ENCODE results near the gene DENR. TPM values are rescaled to one million over a fixed set of nuclear protein-coding genes. Genes with fewer than 3 reads are reported as not detected.
A peak's percentile ranks its signal among the peaks of the same experiment; 100 is the strongest.

Gene DENR
- total and polyA plus RNA-seq, 5 donors from 2014 or later: 32.7 to 72.0 (median 63.2) TPM

DNA sequence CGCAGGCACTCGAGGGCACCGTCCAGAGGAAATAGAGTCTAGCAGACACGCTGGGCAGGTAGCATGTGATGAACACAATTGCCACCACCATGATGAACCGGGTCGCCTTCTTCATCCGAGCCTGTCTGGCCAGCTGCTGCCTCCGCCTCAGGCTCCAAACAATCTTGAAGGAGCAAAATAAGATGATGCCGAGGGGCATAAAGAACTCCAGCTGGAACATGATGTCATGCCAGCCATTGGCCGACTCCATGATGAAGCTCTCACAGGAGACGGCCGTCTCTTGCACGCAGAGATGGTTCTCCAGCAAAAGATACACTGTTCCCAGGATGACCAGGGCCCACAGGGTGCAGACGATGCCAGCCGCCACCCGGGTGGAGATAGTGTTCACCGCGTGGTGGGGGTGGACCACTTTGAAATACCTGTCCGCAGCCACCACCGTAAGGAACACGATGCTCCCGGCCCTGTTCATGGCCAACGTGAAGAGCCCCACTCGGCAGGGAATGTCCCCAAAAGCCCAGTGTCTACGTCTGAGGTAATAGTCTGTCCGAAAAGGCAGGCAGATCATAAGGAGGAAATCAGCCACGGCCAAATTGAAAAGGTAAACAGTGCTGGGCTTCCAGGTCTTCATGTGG lies 22.9 kb upstream of the DENR start:
- Histone ChIP-seq H3K4me3 (ENCODE audit: low read depth, low read length) (no peak overlapping the region), H3K9me3 (ENCODE audit: control insufficient read depth in 2 of 2, low read length in 2 of 2) (no peaks in the 10 kb centered on the region), H3K4me1 (ENCODE audit: control insufficient read depth, insufficient read depth, low read length, poor library complexity, severe bottlenecking) (peaks cover 6% of the 10 kb centered on the region), H3K27ac (ENCODE audit: insufficient read depth, low read length, poor library complexity, severe bottlenecking) (no peak overlapping the region), H3K27me3 (ENCODE audit: control insufficient read depth, insufficient read depth, low read length) (no peaks in the 10 kb centered on the region), H3K36me3 (ENCODE audit: control insufficient read depth, insufficient read depth, low read length) (no peaks in the 10 kb centered on the region)
- DNase-seq (no peak), ATAC-seq (ENCODE audit: low read depth in 2 of 2) (no peak)
- H3K27ac Mint-ChIP-seq: no peak overlapping the region
- H3K27me3 Mint-ChIP-seq: peaks cover 5% of the 10 kb centered on the region
- peaks cover 0 to 2% (median 0%) of the 10 kb centered on the region in 7 donors for H3K9me3 Mint-ChIP-seq
- H3K4me3 Mint-ChIP-seq: no peak overlapping the region
- peaks cover 6 to 30% (median 19%) of the 10 kb centered on the region in 4 donors for H3K4me1 Mint-ChIP-seq
- no peaks in the 10 kb centered on the region for H3K36me3 Mint-ChIP-seq

DNA sequence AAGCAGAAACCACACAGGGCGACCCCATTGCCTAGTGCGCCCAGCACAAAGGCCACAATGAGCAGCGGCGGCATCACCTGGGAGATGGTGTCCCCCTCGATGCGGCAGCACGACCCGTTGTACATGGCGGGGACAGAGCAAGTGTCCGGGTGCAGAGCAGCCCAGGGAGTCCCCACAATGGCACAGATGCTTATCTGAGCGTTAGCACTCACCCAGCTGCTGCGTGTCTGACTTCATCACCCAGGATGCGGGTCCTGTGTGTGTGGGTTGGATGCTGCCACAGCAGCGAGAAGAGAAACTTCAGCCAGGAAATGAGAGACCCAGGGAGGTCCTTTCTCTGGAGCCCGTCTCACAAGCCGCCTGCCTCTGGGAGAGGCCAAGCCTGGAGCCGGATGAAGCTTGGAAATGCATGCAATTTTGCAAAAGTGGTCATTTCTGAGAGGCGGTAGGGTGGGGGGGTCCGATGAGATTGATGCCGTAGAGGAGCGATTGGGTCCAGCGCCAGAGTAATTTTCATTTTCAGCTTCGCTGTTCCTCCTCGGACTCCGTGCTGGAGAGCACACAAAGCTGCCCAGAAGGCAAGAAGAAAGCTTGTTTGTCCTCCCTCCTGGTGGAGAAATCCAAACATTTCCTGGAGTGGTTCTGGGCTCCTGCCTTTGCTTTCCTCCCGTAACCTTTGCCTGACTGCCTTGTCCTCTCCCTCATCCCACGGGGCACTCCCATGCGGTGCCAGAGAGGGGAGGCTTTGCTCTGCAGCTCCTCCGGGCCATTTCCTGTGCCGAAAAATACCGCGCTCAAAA lies 22.2 kb upstream of the DENR start, which contains the start of gene HCAR1:
Gene HCAR1 (minus strand): TSS at position 630 of the 800 bp plus-strand sequence. CDS start 505 bp downstream, at position 125.
- no peaks in the 10 kb centered on the region for H3K36me3 Mint-ChIP-seq
- H3K4me1 Mint-ChIP-seq: peaks cover 6 to 26% (median 19%) of the 10 kb centered on the region in 4 donors
- Histone ChIP-seq H3K27ac (ENCODE audit: insufficient read depth, low read length, poor library complexity, severe bottlenecking) (no peak within 1 kb of the TSS), H3K4me3 (ENCODE audit: low read depth, low read length) (no peak within 1 kb of the TSS), H3K36me3 (ENCODE audit: control insufficient read depth, insufficient read depth, low read length) (no peaks in the 10 kb centered on the region), H3K4me1 (ENCODE audit: control insufficient read depth, insufficient read depth, low read length, poor library complexity, severe bottlenecking) (peaks cover 6% of the 10 kb centered on the region), H3K27me3 (ENCODE audit: control insufficient read depth, insufficient read depth, low read length) (no peaks in the 10 kb centered on the region), H3K9me3 (ENCODE audit: control insufficient read depth in 2 of 2, low read length in 2 of 2) (no peaks in the 10 kb centered on the region)
- DNase-seq (peak in 1 of 3 donors; percentile 77), ATAC-seq (ENCODE audit: low read depth in 2 of 2) (peak; percentile 34 to 58)
- H3K27me3 Mint-ChIP-seq: peaks cover 5% of the 10 kb centered on the region
- H3K9me3 Mint-ChIP-seq: peaks cover 0 to 2% (median 0%) of the 10 kb centered on the region in 7 donors
- no peak within 1 kb of the TSS for H3K4me3 Mint-ChIP-seq
- H3K27ac Mint-ChIP-seq: peak within 1 kb of the TSS in 1 of 3 donors; percentile 40

DNA sequence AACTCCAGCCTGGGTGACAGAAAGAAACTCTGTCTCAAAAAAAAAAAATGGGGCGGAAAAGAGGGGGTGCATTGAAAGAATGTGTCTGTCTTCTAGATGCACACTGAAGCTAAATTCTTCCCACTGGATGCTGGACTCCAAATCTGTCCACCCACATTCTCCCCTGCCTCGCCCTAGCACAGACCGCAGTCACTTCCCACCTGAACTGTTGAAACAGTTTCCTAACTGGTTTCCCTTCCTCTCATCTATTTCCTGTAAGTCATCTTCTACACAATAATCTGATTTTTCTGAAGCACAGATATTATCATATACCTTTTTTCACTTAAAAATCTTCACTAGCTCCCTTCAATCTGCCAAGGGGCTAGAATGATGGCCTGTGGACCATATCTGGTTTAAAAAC lies 20.5 kb upstream of the DENR start:
- no peaks in the 10 kb centered on the region for H3K9me3 ChIP-seq (ENCODE audit: control insufficient read depth in 2 of 2, low read length in 2 of 2)
- H3K4me3 Mint-ChIP-seq: no peak overlapping the region
- ATAC-seq (ENCODE audit: low read depth in 2 of 2) (no peak), DNase-seq (peak in 1 of 3 donors; percentile 37)
- peaks cover 5 to 19% (median 10%) of the 10 kb centered on the region in 4 donors for H3K4me1 Mint-ChIP-seq
- H3K36me3 Mint-ChIP-seq: no peaks in the 10 kb centered on the region
- no peaks in the 10 kb centered on the region for H3K27me3 ChIP-seq (ENCODE audit: control insufficient read depth, insufficient read depth, low read length)
- peak overlapping the region in 1 of 3 donors; percentile 1 for H3K27ac Mint-ChIP-seq
- H3K36me3 ChIP-seq (ENCODE audit: control insufficient read depth, insufficient read depth, low read length): no peaks in the 10 kb centered on the region
- H3K4me1 ChIP-seq (ENCODE audit: control insufficient read depth, insufficient read depth, low read length, poor library complexity, severe bottlenecking): peaks cover 6% of the 10 kb centered on the region
- H3K27ac ChIP-seq (ENCODE audit: insufficient read depth, low read length, poor library complexity, severe bottlenecking): no peak overlapping the region
- H3K27me3 Mint-ChIP-seq: peaks cover 4% of the 10 kb centered on the region
- peaks cover 0 to 2% (median 0%) of the 10 kb centered on the region in 7 donors for H3K9me3 Mint-ChIP-seq
- H3K4me3 ChIP-seq (ENCODE audit: low read depth, low read length): no peak overlapping the region

DNA sequence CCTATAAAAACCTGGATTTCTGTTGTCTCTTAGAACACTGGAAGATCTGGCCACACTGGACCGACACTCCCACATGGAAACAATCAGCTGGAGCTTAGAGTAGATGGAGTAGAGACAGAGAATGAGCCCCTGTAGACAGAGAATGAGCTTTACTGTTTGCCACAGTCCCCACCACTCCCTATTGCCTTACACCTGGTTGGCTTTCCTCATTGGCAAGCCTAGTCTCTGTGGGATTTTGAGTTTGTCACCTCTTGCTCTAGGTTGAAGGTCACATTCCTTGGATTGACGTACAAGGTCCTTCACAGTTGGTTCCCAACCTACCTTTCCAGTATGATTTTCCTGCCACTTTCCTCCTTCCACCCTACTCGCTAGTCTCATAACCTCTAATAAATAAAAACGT lies 20.0 kb upstream of the DENR start:
- Mint-ChIP-seq H3K4me1 (peaks cover 5 to 19% (median 10%) of the 10 kb centered on the region in 4 donors), H3K27me3 (peaks cover 4% of the 10 kb centered on the region), H3K4me3 (peak overlapping the region in 1 of 4 donors; percentile 57), H3K27ac (peak overlapping the region in 1 of 3 donors; percentile 1), H3K36me3 (no peaks in the 10 kb centered on the region), H3K9me3 (peaks cover 0 to 2% (median 0%) of the 10 kb centered on the region in 7 donors)
- peaks cover 6% of the 10 kb centered on the region for H3K4me1 ChIP-seq (ENCODE audit: control insufficient read depth, insufficient read depth, low read length, poor library complexity, severe bottlenecking)
- DNase-seq: no peak
- H3K9me3 ChIP-seq (ENCODE audit: control insufficient read depth in 2 of 2, low read length in 2 of 2): no peaks in the 10 kb centered on the region
- H3K4me3 ChIP-seq (ENCODE audit: low read depth, low read length): no peak overlapping the region
- H3K36me3 ChIP-seq (ENCODE audit: control insufficient read depth, insufficient read depth, low read length): no peaks in the 10 kb centered on the region
- no peak for ATAC-seq (ENCODE audit: low read depth in 2 of 2)
- no peak overlapping the region for H3K27ac ChIP-seq (ENCODE audit: insufficient read depth, low read length, poor library complexity, severe bottlenecking)
- H3K27me3 ChIP-seq (ENCODE audit: control insufficient read depth, insufficient read depth, low read length): no peaks in the 10 kb centered on the region

DNA sequence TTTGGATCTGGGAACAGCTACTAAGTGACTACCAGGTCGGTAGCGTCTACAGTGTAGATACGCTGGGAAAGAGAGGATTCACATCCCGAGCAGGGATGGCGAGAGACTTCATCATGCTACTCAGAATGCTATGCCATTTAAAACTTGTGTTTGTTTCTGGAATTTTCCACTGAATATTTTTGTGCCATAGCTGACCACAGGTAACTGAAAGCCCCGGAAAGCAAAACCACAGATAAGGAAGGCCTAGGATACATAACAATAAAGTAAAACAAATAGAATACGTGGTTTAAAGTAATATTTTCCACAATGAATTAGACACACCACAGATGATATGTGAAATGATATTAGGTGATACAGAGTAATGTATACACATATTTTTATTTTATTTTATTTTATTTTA lies 14.1 kb upstream of the DENR start:
- Mint-ChIP-seq H3K27me3 (peaks cover 4% of the 10 kb centered on the region), H3K27ac (no peak overlapping the region), H3K4me3 (no peak overlapping the region), H3K4me1 (peaks cover 0 to 1% (median 0%) of the 10 kb centered on the region in 4 donors), H3K9me3 (no peaks in the 10 kb centered on the region), H3K36me3 (no peaks in the 10 kb centered on the region)
- no peaks in the 10 kb centered on the region for H3K9me3 ChIP-seq (ENCODE audit: control insufficient read depth in 2 of 2, low read length in 2 of 2)
- H3K36me3 ChIP-seq (ENCODE audit: control insufficient read depth, insufficient read depth, low read length): no peaks in the 10 kb centered on the region
- no peak for ATAC-seq (ENCODE audit: low read depth in 2 of 2)
- H3K27ac ChIP-seq (ENCODE audit: insufficient read depth, low read length, poor library complexity, severe bottlenecking): no peak overlapping the region
- no peaks in the 10 kb centered on the region for H3K27me3 ChIP-seq (ENCODE audit: control insufficient read depth, insufficient read depth, low read length)
- DNase-seq: no peak
- H3K4me3 ChIP-seq (ENCODE audit: low read depth, low read length): no peak overlapping the region
- H3K4me1 ChIP-seq (ENCODE audit: control insufficient read depth, insufficient read depth, low read length, poor library complexity, severe bottlenecking): no peaks in the 10 kb centered on the region

DNA sequence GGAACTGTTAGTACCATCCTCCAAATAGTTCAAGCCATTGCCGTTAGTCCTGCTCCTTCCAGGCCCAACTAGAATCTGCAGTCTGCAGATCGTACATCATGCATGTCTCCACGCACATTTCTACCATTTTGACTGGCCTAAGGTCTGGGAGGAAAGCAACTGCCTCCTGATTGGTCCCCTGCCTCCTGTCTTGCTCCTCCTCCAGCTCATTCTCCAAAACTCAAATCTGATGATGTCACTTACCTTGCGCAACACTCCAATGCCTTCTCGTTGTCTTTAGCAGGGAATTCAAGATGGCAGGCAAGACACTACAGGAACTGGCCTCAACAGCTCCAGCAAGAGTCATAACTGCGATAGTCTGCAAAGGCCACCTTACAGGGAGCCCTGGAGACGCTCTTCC lies 12.3 kb upstream of the DENR start:
- DNase-seq: no peak
- Mint-ChIP-seq H3K9me3 (no peaks in the 10 kb centered on the region), H3K36me3 (no peaks in the 10 kb centered on the region), H3K27ac (no peak overlapping the region), H3K27me3 (peaks cover 4% of the 10 kb centered on the region), H3K4me1 (no peaks in the 10 kb centered on the region), H3K4me3 (no peak overlapping the region)
- Histone ChIP-seq H3K4me1 (ENCODE audit: control insufficient read depth, insufficient read depth, low read length, poor library complexity, severe bottlenecking) (no peaks in the 10 kb centered on the region), H3K27me3 (ENCODE audit: control insufficient read depth, insufficient read depth, low read length) (no peaks in the 10 kb centered on the region), H3K27ac (ENCODE audit: insufficient read depth, low read length, poor library complexity, severe bottlenecking) (no peak overlapping the region), H3K36me3 (ENCODE audit: control insufficient read depth, insufficient read depth, low read length) (no peaks in the 10 kb centered on the region), H3K4me3 (ENCODE audit: low read depth, low read length) (no peak overlapping the region), H3K9me3 (ENCODE audit: control insufficient read depth in 2 of 2, low read length in 2 of 2) (no peaks in the 10 kb centered on the region)
- no peak for ATAC-seq (ENCODE audit: low read depth in 2 of 2)

DNA sequence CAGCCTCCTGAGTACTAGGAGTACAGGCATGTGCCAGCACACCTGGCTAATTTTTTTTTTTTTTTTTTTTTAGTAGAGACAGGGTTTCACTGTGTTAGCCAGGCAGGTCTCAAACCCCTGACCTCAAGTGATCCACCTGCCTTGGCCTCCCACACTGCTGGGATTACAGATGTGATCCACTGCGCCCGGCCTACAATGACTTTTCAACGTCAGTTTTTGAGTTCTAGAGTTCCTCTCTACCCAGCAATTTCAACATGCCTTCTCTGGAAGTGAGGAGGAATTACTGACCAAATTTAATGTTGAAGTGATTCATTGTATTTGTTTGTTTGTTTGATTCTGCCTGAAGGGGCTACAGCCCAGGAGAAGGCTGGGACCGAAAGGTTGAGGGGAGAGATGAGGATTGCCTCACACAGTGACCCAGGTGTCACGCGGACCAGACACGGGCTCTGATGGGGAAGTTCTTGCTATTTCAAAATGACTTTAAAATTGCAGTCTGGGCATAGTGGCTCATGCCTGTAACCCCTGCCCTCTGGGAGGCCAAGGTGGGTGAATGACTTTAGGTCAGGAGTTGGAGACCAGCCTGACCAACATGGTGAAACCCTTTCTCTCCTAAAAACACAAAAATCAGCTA lies 8.6 kb upstream of the DENR start:
- Mint-ChIP-seq H3K27ac (no peak overlapping the region), H3K36me3 (no peaks in the 10 kb centered on the region), H3K4me3 (no peak overlapping the region), H3K4me1 (no peaks in the 10 kb centered on the region), H3K9me3 (no peaks in the 10 kb centered on the region), H3K27me3 (no peaks in the 10 kb centered on the region)
- ATAC-seq (ENCODE audit: low read depth in 2 of 2) (no peak), DNase-seq (no peak)
- Histone ChIP-seq H3K27me3 (ENCODE audit: control insufficient read depth, insufficient read depth, low read length) (no peaks in the 10 kb centered on the region), H3K9me3 (ENCODE audit: control insufficient read depth in 2 of 2, low read length in 2 of 2) (no peaks in the 10 kb centered on the region), H3K27ac (ENCODE audit: insufficient read depth, low read length, poor library complexity, severe bottlenecking) (no peak overlapping the region), H3K4me3 (ENCODE audit: low read depth, low read length) (no peak overlapping the region), H3K36me3 (ENCODE audit: control insufficient read depth, insufficient read depth, low read length) (no peaks in the 10 kb centered on the region), H3K4me1 (ENCODE audit: control insufficient read depth, insufficient read depth, low read length, poor library complexity, severe bottlenecking) (no peaks in the 10 kb centered on the region)
